SU-DHL-6 (cell line): ENCODE measurements around the gene RPL10.
"Not testable (repeated sequence)": the region's sequence is repeated elsewhere in the genome, so short reads cannot be mapped to it uniquely, and the experiment has no call there.

Source experiments
- EZH2phosphoT487 ChIP-seq: fragments of 200-600 bp; sonication (generic), shearing (Covaris generic); conservative IDR thresholded peaks from 2 replicates; pipeline ENCODE4 v1.6.1; 2018; ENCODE audit warnings: mild to moderate bottlenecking, antibody characterized with exemption, low read length, moderate library complexity, mixed read lengths
- TF ChIP-seq, protein P1 (sequence below): fragments of 200-600 bp; sonication (generic); IDR thresholded peaks from one replicate; pipeline ENCODE4 v1.5.1; 2017; ENCODE audit warnings: antibody characterized with exemption, mild to moderate bottlenecking, low read length, moderate library complexity; ENCODE audit not compliant: insufficient read depth, poor library complexity, severe bottlenecking

DNA sequence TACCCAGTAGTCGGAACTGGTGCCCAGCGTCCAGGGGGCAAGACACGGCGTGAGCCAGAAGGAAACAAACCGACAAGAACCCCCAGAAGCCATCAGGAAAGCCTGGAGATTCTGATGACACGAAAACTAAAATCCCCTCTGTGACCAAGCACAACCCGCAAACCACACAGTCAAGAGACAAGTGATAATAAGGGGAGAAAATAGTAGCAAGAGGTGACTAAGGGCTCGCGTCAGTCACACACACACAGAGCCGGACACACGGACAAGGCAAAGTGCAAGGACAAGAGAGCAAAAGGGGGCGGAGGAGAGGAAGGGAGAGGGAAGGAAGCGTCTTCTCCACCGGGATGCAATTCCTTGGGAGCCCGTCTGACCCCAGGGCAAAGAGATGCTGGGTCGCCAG is 9.5 kb upstream of the RPL10 start:
- TF ChIP-seq, protein P1, sequence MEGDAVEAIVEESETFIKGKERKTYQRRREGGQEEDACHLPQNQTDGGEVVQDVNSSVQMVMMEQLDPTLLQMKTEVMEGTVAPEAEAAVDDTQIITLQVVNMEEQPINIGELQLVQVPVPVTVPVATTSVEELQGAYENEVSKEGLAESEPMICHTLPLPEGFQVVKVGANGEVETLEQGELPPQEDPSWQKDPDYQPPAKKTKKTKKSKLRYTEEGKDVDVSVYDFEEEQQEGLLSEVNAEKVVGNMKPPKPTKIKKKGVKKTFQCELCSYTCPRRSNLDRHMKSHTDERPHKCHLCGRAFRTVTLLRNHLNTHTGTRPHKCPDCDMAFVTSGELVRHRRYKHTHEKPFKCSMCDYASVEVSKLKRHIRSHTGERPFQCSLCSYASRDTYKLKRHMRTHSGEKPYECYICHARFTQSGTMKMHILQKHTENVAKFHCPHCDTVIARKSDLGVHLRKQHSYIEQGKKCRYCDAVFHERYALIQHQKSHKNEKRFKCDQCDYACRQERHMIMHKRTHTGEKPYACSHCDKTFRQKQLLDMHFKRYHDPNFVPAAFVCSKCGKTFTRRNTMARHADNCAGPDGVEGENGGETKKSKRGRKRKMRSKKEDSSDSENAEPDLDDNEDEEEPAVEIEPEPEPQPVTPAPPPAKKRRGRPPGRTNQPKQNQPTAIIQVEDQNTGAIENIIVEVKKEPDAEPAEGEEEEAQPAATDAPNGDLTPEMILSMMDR, result not testable (repeated sequence)
- TF ChIP-seq EZH2phosphoT487, result not testable (repeated sequence)
